Transverse colon (tissue), 4 donors: ENCODE data around the gene NRARP. TPM values are rescaled to one million over a fixed set of nuclear protein-coding genes. Genes with fewer than 3 reads are reported as not detected.

Source experiments
- DNase-seq: peaks from one replicate; pipeline ENCODE4 v3.0.0-alpha.2; 2019
- H3K27ac ChIP-seq, 4 donors: fragments of 200-600 bp; sonication (generic); 2 replicates each; pipeline ENCODE4 v1.5.1; 2016 to 2018; ENCODE audit warnings: inconsistent platforms in 4 of 4
- H3K27me3 ChIP-seq: fragments of 200-600 bp; sonication (generic); 2 replicates; pipeline ENCODE4 v1.5.1; 2017; ENCODE audit warnings: inconsistent platforms
- H3K36me3 ChIP-seq, 4 donors: fragments of 200-600 bp; sonication (generic); 2 replicates each; pipeline ENCODE4 v1.5.1; 2017 to 2019; ENCODE audit warnings: inconsistent platforms in 4 of 4
- H3K4me1 ChIP-seq, 4 donors: fragments of 200-600 bp; sonication (generic); 2 replicates each; pipeline ENCODE4 v1.5.1; 2017 to 2020; ENCODE audit warnings: inconsistent platforms in 4 of 4
- H3K4me3 ChIP-seq, 4 donors: fragments of 200-600 bp; sonication (generic); 1 replicate in 1 of 4; 2 replicates in 3 of 4; pipeline versions ENCODE4 v1.5.1 to v1.6.1; 2017 to 2019; ENCODE audit warnings: inconsistent platforms in 4 of 4
- H3K9me3 ChIP-seq, 2 donors: fragments of 200-600 bp; sonication (generic); 2 replicates each; pipeline ENCODE4 v1.5.1; 2017 to 2019; ENCODE audit warnings: inconsistent platforms in 2 of 2
- CTCF ChIP-seq, 5 experiments: fragments of 200-600 bp in 3 of 5; fragments of 450-650 bp in 2 of 5; sonication (generic) in 3 of 5; IDR thresholded peaks; 1 replicate in 2 of 5; 2 replicates in 3 of 5; pipeline ENCODE4 v1.5.1; 2016 to 2017; ENCODE audit warnings: antibody characterized with exemption in 5 of 5, inconsistent platforms in 3 of 5, mild to moderate bottlenecking in 2 of 5, moderate library complexity in 1 of 5
- EP300 ChIP-seq: sonication (generic); formaldehyde crosslinking; IDR thresholded peaks from one replicate; pipeline ENCODE4 v1.6.1; 2017; ENCODE audit warnings: antibody characterized with exemption, low read depth
- POLR2A ChIP-seq: fragments of 450-650 bp; IDR thresholded peaks from one replicate; pipeline ENCODE4 v1.6.1; 2016; ENCODE audit warnings: antibody characterized with exemption, mild to moderate bottlenecking, moderate library complexity
- POLR2AphosphoS5 ChIP-seq, 3 donors: sonication (generic); formaldehyde crosslinking; IDR thresholded peaks; one replicate each; pipeline ENCODE4 v1.6.1; 2016; ENCODE audit warnings: antibody characterized with exemption in 3 of 3
- WGBS, 2 donors: methylation state at CpG; one replicate each; pipeline ENCODE4 v1.1.5; 2018; ENCODE audit warnings: low coverage in 1 of 2; 5-methylcytosine and 5-hydroxymethylcytosine counted together
- in situ Hi-C, 4 donors: fragments of 200-750 bp; cut with MboI; loops; one replicate each; pipeline versions ENCODE4 v1.15.0 to v1.15.1; 2017; ENCODE audit warnings: low sequenced_read_pairs in 3 of 4, low pct_ligation_motif_present in 1 of 4, low pct_unique_long_range_greater_than_20kb in 1 of 4
- intact Hi-C: fragments of 100-400 bp; cut with DNase I; formaldehyde crosslinking; loops from one replicate; pipeline ENCODE4 v1.15.1; 2023; ENCODE audit warnings: low total_unique reads
- total RNA-seq, 4 donors: library from RNA; depleted of rRNA; stranded (reverse); fragments of >200 nt; gene quantifications; one replicate each; pipeline ENCODE4 v1.1.0, GENCODE V29; 2016

The NRARP gene
- total RNA-seq, 4 donors from 2014 or later: 92.0 to 343 (median 134) TPM

GRCh38 chr9:137252555-137253506 lies 49.2 kb downstream of the NRARP start:
- H3K4me1 ChIP-seq: peaks cover 21 to 31% (median 24%) of the 10 kb centered on the region in 4 donors
- no peak overlapping the region for H3K27ac ChIP-seq
- peaks cover 0 to 6% (median 0%) of the 10 kb centered on the region in 4 donors for H3K36me3 ChIP-seq
- WGBS, 2 donors: 72% methylated on average over 33 of the region's 35 CpGs; no CpG with 5 or more reads in 1 of the 2 donors
- DNase-seq: no peak
- no peak overlapping the region for H3K4me3 ChIP-seq
- H3K27me3 ChIP-seq: no peaks in the 10 kb centered on the region
- intact Hi-C loops (no loop called here), in situ Hi-C loops (no loop called here)
- H3K9me3 ChIP-seq: no peaks in the 10 kb centered on the region
- no peak for TF ChIP-seq POLR2AphosphoS5 (IDR thresholded peaks at IDR 0.05)
- TF ChIP-seq POLR2A: no peak
- no peak for TF ChIP-seq EP300
- TF ChIP-seq CTCF (IDR thresholded peaks at IDR 0.05): no peak

GRCh38 chr9:137251490-137252268 lies 50.4 kb downstream of the NRARP start:
- no peaks in the 10 kb centered on the region for H3K9me3 ChIP-seq
- peaks cover 17 to 26% (median 20%) of the 10 kb centered on the region in 4 donors for H3K4me1 ChIP-seq
- WGBS, 2 donors: 60 to 84% methylated on average over 2 to 21 of the region's 22 CpGs
- peaks cover 0 to 3% (median 0%) of the 10 kb centered on the region in 4 donors for H3K36me3 ChIP-seq
- H3K27ac ChIP-seq: no peak overlapping the region
- TF ChIP-seq EP300 (no peak), POLR2AphosphoS5 (IDR thresholded peaks at IDR 0.05) (no peak), POLR2A (no peak), CTCF (IDR thresholded peaks at IDR 0.05) (no peak)
- no peaks in the 10 kb centered on the region for H3K27me3 ChIP-seq
- intact Hi-C loops: no loop called here
- no peak overlapping the region for H3K4me3 ChIP-seq
- in situ Hi-C loops: no loop called here
- DNase-seq: no peak

- H3K4me3 ChIP-seq: no peak within 1 kb of the TSS
- 69% methylated on average over 4 of the region's 4 CpGs; no CpG with 5 or more reads in 1 of the 2 donors for WGBS, 2 donors
Measured at GRCh38 chr9:137251194-137251461, 50.9 kb downstream of the NRARP start, which contains the start of gene STPG3. Gene STPG3, plus strand, starts transcription at chr9:137251286. Its CDS starts 1 bp downstream, at chr9:137251287.

More at GRCh38 chr9:137251194-137251461, 50.9 kb downstream of the NRARP start, which contains the start of gene STPG3:
- DNase-seq: no peak
- intact Hi-C loops: no loop called here
- Histone ChIP-seq H3K9me3 (no peaks in the 10 kb centered on the region), H3K27me3 (no peaks in the 10 kb centered on the region), H3K27ac (no peak within 1 kb of the TSS), H3K4me1 (peaks cover 11 to 21% (median 14%) of the 10 kb centered on the region in 4 donors), H3K36me3 (no peaks in the 10 kb centered on the region)
- TF ChIP-seq POLR2AphosphoS5 (IDR thresholded peaks at IDR 0.05): no peak
- TF ChIP-seq CTCF (IDR thresholded peaks at IDR 0.05): no peak
- no peak for TF ChIP-seq EP300
- no peak for TF ChIP-seq POLR2A
- in situ Hi-C loops: no loop called here
